Heart right ventricle (tissue), 16 donors: Measurements from ENCODE around the gene MT1X. TPM values are rescaled to one million over a fixed set of nuclear protein-coding genes. Genes with fewer than 3 reads are reported as not detected.

Experiments used
- ATAC-seq, 8 donors: fragments of 200-7000 bp; cut with Tn5 transposase; one replicate each; pipeline ENCODE4 v1.9.1; 2020; ENCODE audit warnings: mild to moderate bottlenecking in 8 of 8, moderate library complexity in 8 of 8, moderate number of reproducible peaks in 1 of 8
- DNase-seq, 2 donors: peaks; one replicate each; pipeline ENCODE4 v3.0.0-alpha.2; 2020
- H3K27ac ChIP-seq, 10 donors: fragments of 200-600 bp; sonication (generic) in 2 of 10; one replicate each; pipeline versions ENCODE4 v1.5.0 to v1.8.0; 2020 to 2022; ENCODE audit warnings: mild to moderate bottlenecking in 3 of 10
- H3K27me3 ChIP-seq, 7 donors: fragments of 200-600 bp; one replicate each; pipeline ENCODE4 v1.8.0; 2021 to 2022; ENCODE audit warnings: mild to moderate bottlenecking in 2 of 7
- H3K36me3 ChIP-seq, 9 donors: fragments of 200-600 bp; sonication (generic) in 1 of 9; one replicate each; pipeline versions ENCODE4 v1.5.0 to v1.8.0; 2020 to 2022; ENCODE audit warnings: mild to moderate bottlenecking in 2 of 9
- H3K4me1 ChIP-seq, 9 donors: fragments of 200-600 bp; sonication (generic) in 1 of 9; one replicate each; pipeline versions ENCODE4 v1.5.0 to v1.8.0; 2020 to 2022; ENCODE audit warnings: mild to moderate bottlenecking in 4 of 9
- H3K4me3 ChIP-seq, 10 donors: fragments of 200-600 bp; sonication (generic) in 2 of 10; one replicate each; pipeline versions ENCODE4 v1.5.0 to v1.8.0; 2020 to 2022; ENCODE audit warnings: mild to moderate bottlenecking in 7 of 10, moderate library complexity in 2 of 10
- H3K9me3 ChIP-seq, 11 donors: fragments of 200-600 bp in 10 of 11; sonication (generic) in 2 of 11; one replicate each; pipeline versions ENCODE4 v1.5.0 to v1.8.0; 2013 to 2022; ENCODE audit warnings: mild to moderate bottlenecking in 2 of 11, control low read depth in 1 of 11, moderate library complexity in 1 of 11
- CTCF ChIP-seq, 9 donors: fragments of 200-600 bp; sonication (generic) in 2 of 9; IDR thresholded peaks; one replicate each; pipeline versions ENCODE4 v1.5.0 to v1.8.0; 2021 to 2022; ENCODE audit warnings: antibody characterized with exemption in 9 of 9, mild to moderate bottlenecking in 5 of 9, moderate library complexity in 1 of 9
- WGBS, 2 donors: extraction: QIAGEN DNeasy Blood & Tissue Kit; methylation state at CpG; one replicate each; pipeline ENCODE4 v1.1.7; 2013; ENCODE audit warnings: inconsistent platforms in 1 of 2; 5-methylcytosine and 5-hydroxymethylcytosine counted together
- intact Hi-C, 10 donors: fragments of 100-400 bp; cut with DNase I; formaldehyde crosslinking; loops; one replicate each; pipeline versions ENCODE4 v1.11.1 to v1.14.2; 2022
- polyA plus RNA-seq, 2 donors: library from polyadenylated mRNA; stranded (reverse); fragments of 200-250 nt; gene quantifications; one replicate each; pipeline ENCODE4 v1.2.3, GENCODE V29; 2013
- total RNA-seq, 10 donors: library from RNA; stranded (reverse); fragmentation: NEBNext Ultra II Directional in 3 of 10; extraction: Animal tissue kit (Norgen Biotek cat#: 25700) in 3 of 10; gene quantifications; one replicate each; pipeline versions ENCODE4 v1.2.1 to v1.2.4, GENCODE V29; 2021 to 2023
- donor health status: Arrhythmogenic right ventricular cardiomyopathy.
- donor health status: ischemic (EF 13 %, LVEDD 7.1; RV severe dilation, severe dysfunction).
- donor health status: healthy with polysubstance abuse.
- donor health status: DM: no; HTN: yes; CAD: no.
- donor health status: DM: no; HTN: no; CAD: no.
- donor health status: ischemic (EF 25% LVEDD 6.9; RV normal size, moderate dysfunction).
- donor health status: ischemic (EF 25% LVEDD 5.7; RV mildly dilated, moderate dysfunction).
- donor health status: healthy.
- donor health status: DM: yes; HTN: yes; CAD: no.
- donor health status: Ischemic cardiomyopathy.
- donor health status: ischemic (EF 35%, LVEDD 5.7; RV mildly dilated, moderate dysfunction).
- donor health status: nonischemic (EF 11% LVEDD 7.7; RV severe dilation, severe dysfunction).
- donor health status: DM: yes; HTN: yes; CAD: no.
- donor health status: PGD.
- donor health status: ischemic (EF 29% LVEDD 5.4; RV normal size, mild dysfunction).
- donor health status: nonischemic (EF 23%, LVEDD 6.1; RV moderate dilation, normal function).

The MT1X gene
- total and polyA plus RNA-seq, 12 donors = 15.8 to 616 (median 101) TPM

GRCh38 chr16:56683424-56684172, 1.3 kb downstream of the MT1X start:
- no peaks in the 10 kb centered on the region for H3K27me3 ChIP-seq
- peaks cover 0 to 55% (median 28%) of the 10 kb centered on the region in 9 donors for H3K4me1 ChIP-seq
- WGBS, 2 donors = 74 to 81% methylated on average over 5 of the region's 5 CpGs
- ATAC-seq (no peak), DNase-seq (no peak)
- no peaks in the 10 kb centered on the region for H3K36me3 ChIP-seq
- peaks cover 0 to 13% (median 0%) of the 10 kb centered on the region in 11 donors for H3K9me3 ChIP-seq
- TF ChIP-seq CTCF (IDR thresholded peaks at IDR 0.05) = no peak
- intact Hi-C loops = loop anchor here in 8 of 10 donors (2.0 to 5.0 kb wide), 5 partner anchors 41 to 81 kb away; partner anchors contain the start of genes MT2A (in 5 of the 8) and MT1E (in 2 of the 8)
- H3K4me3 ChIP-seq = peak overlapping the region in 9 of 10 donors; percentile 45 to 71 (median 62)
- peak overlapping the region in 4 of 10 donors; percentile 83 to 90 (median 88) for H3K27ac ChIP-seq

GRCh38 chr16:56684256-56684925, 2.1 kb downstream of the MT1X start:
- DNase-seq (no peak), ATAC-seq (no peak)
- Histone ChIP-seq H3K27ac (peak overlapping the region in 8 of 10 donors; percentile 1 to 90 (median 46)), H3K27me3 (no peaks in the 10 kb centered on the region), H3K4me1 (peaks cover 0 to 54% (median 28%) of the 10 kb centered on the region in 9 donors), H3K9me3 (peaks cover 0 to 17% (median 0%) of the 10 kb centered on the region in 11 donors), H3K4me3 (no peak overlapping the region), H3K36me3 (no peaks in the 10 kb centered on the region)
- 64 to 87% methylated on average over 4 of the region's 4 CpGs for WGBS, 2 donors
- TF ChIP-seq CTCF (IDR thresholded peaks at IDR 0.05) = no peak
- intact Hi-C loops = loop anchor here in 7 of 10 donors (5.0 kb wide), 4 partner anchors 42 to 82 kb away; partner anchors contain the start of genes MT2A (in 4 of the 7) and MT1E (in 2 of the 7)

- Histone ChIP-seq H3K27me3 (no peaks in the 10 kb centered on the region), H3K36me3 (no peaks in the 10 kb centered on the region), H3K4me3 (no peak overlapping the region), H3K4me1 (peaks cover 0 to 47% (median 28%) of the 10 kb centered on the region in 9 donors), H3K27ac (peak overlapping the region in 8 of 10 donors; percentile 1 to 90 (median 46)), H3K9me3 (peaks cover 0 to 17% (median 0%) of the 10 kb centered on the region in 11 donors)
- ATAC-seq = peak in 2 of 8 donors; percentile 1 to 6
- no peak for DNase-seq
- intact Hi-C loops = loop anchor here in 7 of 10 donors (5.0 kb wide), 4 partner anchors 43 to 83 kb away; partner anchors contain the start of genes MT2A (in 4 of the 7) and MT1E (in 2 of the 7)
- TF ChIP-seq CTCF (IDR thresholded peaks at IDR 0.05) = no peak
- WGBS, 2 donors = 60 to 62% methylated on average over 4 of the region's 4 CpGs
Measured at GRCh38 chr16:56684926-56685590, 2.8 kb downstream of the MT1X start.

GRCh38 chr16:56686758-56687157, 4.5 kb downstream of the MT1X start:
- no peak for DNase-seq
- no peaks in the 10 kb centered on the region for H3K27me3 ChIP-seq
- no peaks in the 10 kb centered on the region for H3K36me3 ChIP-seq
- 95 to 97% methylated on average over 7 of the region's 7 CpGs for WGBS, 2 donors
- H3K4me3 ChIP-seq = no peak overlapping the region
- H3K4me1 ChIP-seq = peaks cover 0 to 35% (median 27%) of the 10 kb centered on the region in 9 donors
- intact Hi-C loops = no loop called here
- no peak for TF ChIP-seq CTCF (IDR thresholded peaks at IDR 0.05)
- peaks cover 0 to 17% (median 0%) of the 10 kb centered on the region in 11 donors for H3K9me3 ChIP-seq
- ATAC-seq = no peak
- H3K27ac ChIP-seq = no peak overlapping the region
